HepG2 (cell line): ENCODE results near the gene GRM2. TPM values are rescaled to one million over a fixed set of nuclear protein-coding genes. Genes with fewer than 3 reads are reported as not detected.
A peak's percentile ranks its signal among the peaks of the same experiment; 100 is the strongest.

Source experiments
- ARID5B ChIP-seq: IDR thresholded peaks from 2 replicates; pipeline ENCODE4 v1.4.0; 2020; ENCODE audit warnings: mild to moderate bottlenecking, missing genetic modification reagents
- CHCHD3 ChIP-seq: sonication (generic); formaldehyde crosslinking; IDR thresholded peaks from 2 replicates; pipeline ENCODE4 v1.8.0; 2022; ENCODE audit warnings: mild to moderate bottlenecking, missing genetic modification reagents, moderate library complexity
- PAWR ChIP-seq: sonication (generic); formaldehyde crosslinking; IDR thresholded peaks from 2 replicates; pipeline ENCODE4 v1.4.0; 2020; ENCODE audit warnings: missing genetic modification reagents, mild to moderate bottlenecking, borderline replicate concordance
- PPARG ChIP-seq: conservative IDR thresholded peaks from 2 replicates; pipeline ENCODE4 v1.6.1; 2016; ENCODE audit warnings: missing biosample characterization, missing genetic modification reagents
- RAD21 ChIP-seq: fragments of 450-650 bp; formaldehyde crosslinking; IDR thresholded peaks from 2 replicates; pipeline ENCODE4 v1.5.0; 2020; ENCODE audit warnings: mild to moderate bottlenecking
- RARG ChIP-seq: sonication (generic); formaldehyde crosslinking; IDR thresholded peaks from 2 replicates; pipeline ENCODE4 v1.4.0; 2020; ENCODE audit warnings: low read depth, mild to moderate bottlenecking, missing genetic modification reagents
- RBFOX2 ChIP-seq: fragments of 200-400 bp; formaldehyde crosslinking; IDR thresholded peaks from 2 replicates; pipeline ENCODE4 v1.6.1; 2017; ENCODE audit warnings: low read depth, mild to moderate bottlenecking, low read length
- ZBTB40 ChIP-seq, 2 experiments: fragments of 450-650 bp in 1 of 2; sonication (generic) in 1 of 2; formaldehyde crosslinking in 1 of 2; IDR thresholded peaks; 2 replicates each; pipeline versions ENCODE4 v1.6.1 to v1.8.0; 2016 to 2022; ENCODE audit warnings: antibody characterized with exemption in 1 of 2, mild to moderate bottlenecking in 1 of 2, missing genetic modification reagents in 1 of 2
- ZNF44 ChIP-seq: sonication (generic); formaldehyde crosslinking; IDR thresholded peaks from 2 replicates; pipeline ENCODE4 v1.5.1; 2020; ENCODE audit warnings: mild to moderate bottlenecking, missing genetic modification reagents
- ZSCAN21 ChIP-seq: sonication (generic); formaldehyde crosslinking; IDR thresholded peaks from 2 replicates; pipeline ENCODE4 v1.8.0; 2022; ENCODE audit warnings: mild to moderate bottlenecking, missing genetic modification reagents, moderate library complexity, borderline replicate concordance
- polyA plus RNA-seq, 8 experiments: library from polyadenylated mRNA; depleted of rRNA in 3 of 8; stranded (reverse) in 7 of 8; unstranded in 1 of 8; fragments of >200 nt; fragmentation: Illumina TruSeq in 4 of 8; extraction: Trizol in 4 of 8; gene quantifications; 2 replicates each; pipeline versions ENCODE4 v1.2.1 to v1.2.3, GENCODE V29; 2011 to 2016; ENCODE audit warnings: low read depth in 4 of 8, missing spikeins in 1 of 8, mixed read lengths in 1 of 8; ENCODE audit not compliant: insufficient read depth in 1 of 8
- total RNA-seq, 5 experiments: library from RNA; depleted of rRNA; stranded (reverse); fragments of >200 nt; fragmentation: Illumina TruSeq; extraction: Trizol; gene quantifications; 2 replicates each; pipeline ENCODE4 v1.2.3, GENCODE V29; 2016; ENCODE audit warnings: low read depth in 1 of 5
- TF ChIP-seq, protein P1 (sequence below): sonication (generic); formaldehyde crosslinking; IDR thresholded peaks from 2 replicates; pipeline ENCODE4 v1.8.0; 2022; ENCODE audit warnings: mild to moderate bottlenecking, missing genetic modification reagents, moderate library complexity
- TF ChIP-seq, protein P2 (sequence below): IDR thresholded peaks from 2 replicates; pipeline ENCODE4 v1.6.1; 2016; ENCODE audit warnings: mild to moderate bottlenecking, missing biosample characterization, missing genetic modification reagents

Gene GRM2
- total and polyA plus RNA-seq, 2 of the 13 experiments (the other 11 are each of a cell fraction or from before 2014, with no cell fraction given) = 0.04 to 0.07 TPM

GRCh38 chr3:51706788-51707731 is at the start of gene GRM2 (continued):
- TF ChIP-seq CHCHD3 (CRISPR knock-in tag) (no peak), ZBTB40 (IDR thresholded peaks at IDR 0.05) (no peak), ZBTB40 (CRISPR knock-in tag; IDR thresholded peaks at IDR 0.05) (peak; percentile 65; the same call in 1 of the 2 replicates), PPARG (CRISPR knock-in tag) (0 out of 2 replicates have a peak, but pooled peaks have one; percentile 43), RAD21 (CRISPR knock-in tag) (no peak), PAWR (CRISPR knock-in tag) (no peak), ZSCAN21 (CRISPR knock-in tag) (peak; percentile 70; the same call in 1 of the 2 replicates), RARG (CRISPR knock-in tag) (no peak), ARID5B (CRISPR knock-in tag) (peak; percentile 58; the same call in 1 of the 2 replicates), RBFOX2 (no peak), ZNF44 (CRISPR knock-in tag) (no peak)
- TF ChIP-seq, protein P1, sequence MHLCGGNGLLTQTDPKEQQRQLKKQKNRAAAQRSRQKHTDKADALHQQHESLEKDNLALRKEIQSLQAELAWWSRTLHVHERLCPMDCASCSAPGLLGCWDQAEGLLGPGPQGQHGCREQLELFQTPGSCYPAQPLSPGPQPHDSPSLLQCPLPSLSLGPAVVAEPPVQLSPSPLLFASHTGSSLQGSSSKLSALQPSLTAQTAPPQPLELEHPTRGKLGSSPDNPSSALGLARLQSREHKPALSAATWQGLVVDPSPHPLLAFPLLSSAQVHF (CRISPR knock-in tag) = peak; percentile 84
- TF ChIP-seq, protein P2, sequence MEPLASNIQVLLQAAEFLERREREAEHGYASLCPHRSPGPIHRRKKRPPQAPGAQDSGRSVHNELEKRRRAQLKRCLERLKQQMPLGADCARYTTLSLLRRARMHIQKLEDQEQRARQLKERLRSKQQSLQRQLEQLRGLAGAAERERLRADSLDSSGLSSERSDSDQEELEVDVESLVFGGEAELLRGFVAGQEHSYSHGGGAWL (CRISPR knock-in tag) = peak; percentile 90; the same call in 1 of the 2 replicates
